HepG2 (cell line): ENCODE measurements around the gene MAP2K6.

Experiments
- CAMTA2 ChIP-seq: sonication (generic); formaldehyde crosslinking; IDR thresholded peaks from 2 replicates; pipeline ENCODE4 v1.4.0; 2020; ENCODE audit warnings: mild to moderate bottlenecking, missing genetic modification reagents, borderline replicate concordance
- CENPT ChIP-seq: sonication (generic); formaldehyde crosslinking; IDR thresholded peaks from 2 replicates; pipeline ENCODE4 v1.8.0; 2022; ENCODE audit warnings: low read depth, mild to moderate bottlenecking, moderate library complexity, missing genetic modification reagents
- CHCHD3 ChIP-seq: sonication (generic); formaldehyde crosslinking; IDR thresholded peaks from 2 replicates; pipeline ENCODE4 v1.8.0; 2022; ENCODE audit warnings: mild to moderate bottlenecking, missing genetic modification reagents, moderate library complexity
- ELF1 ChIP-seq: sonication (generic); formaldehyde crosslinking; IDR thresholded peaks from 2 replicates; pipeline ENCODE4 v1.4.0; 2020; ENCODE audit warnings: missing genetic modification reagents
- GABPA ChIP-seq, 2 experiments: IDR thresholded peaks; 2 replicates each; pipeline ENCODE4 v1.6.1; 2011 to 2016; ENCODE audit warnings: low read depth in 2 of 2, low read length in 1 of 2, missing biosample characterization in 1 of 2, missing genetic modification characterization in 1 of 2
- HDAC6 ChIP-seq: fragments of 200-600 bp; sonication (generic); IDR thresholded peaks from 2 replicates; pipeline ENCODE4 v1.7.0; 2017; ENCODE audit warnings: mild to moderate bottlenecking, antibody characterized with exemption, low read length, low read depth
- MAZ ChIP-seq, 2 experiments: sonication (generic) in 1 of 2; formaldehyde crosslinking in 1 of 2; IDR thresholded peaks; 2 replicates each; pipeline versions ENCODE4 v1.5.0 to v1.6.1; 2012 to 2020; ENCODE audit warnings: low read depth in 2 of 2, mild to moderate bottlenecking in 2 of 2, borderline replicate concordance in 1 of 2, improper control_type of control experiment in 1 of 2, low read length in 1 of 2, missing genetic modification reagents in 1 of 2, moderate library complexity in 1 of 2
- MYNN ChIP-seq: sonication (generic); formaldehyde crosslinking; IDR thresholded peaks from 2 replicates; pipeline ENCODE4 v1.4.0; 2020; ENCODE audit warnings: mild to moderate bottlenecking, low read depth, missing genetic modification reagents
- NFE2L2 ChIP-seq: fragments of 150-350 bp; IDR thresholded peaks from 2 replicates; pipeline ENCODE4 v1.6.1; 2014; ENCODE audit warnings: low read length
- ZNF274 ChIP-seq: sonication (generic); formaldehyde crosslinking; IDR thresholded peaks from 2 replicates; pipeline ENCODE4 v1.5.1; 2020; ENCODE audit warnings: mild to moderate bottlenecking, missing genetic modification reagents
- TF ChIP-seq, protein P1 (sequence below): sonication (generic); formaldehyde crosslinking; IDR thresholded peaks from 2 replicates; pipeline ENCODE4 v1.5.0; 2020; ENCODE audit warnings: mild to moderate bottlenecking, missing genetic modification reagents, moderate library complexity

DNA sequence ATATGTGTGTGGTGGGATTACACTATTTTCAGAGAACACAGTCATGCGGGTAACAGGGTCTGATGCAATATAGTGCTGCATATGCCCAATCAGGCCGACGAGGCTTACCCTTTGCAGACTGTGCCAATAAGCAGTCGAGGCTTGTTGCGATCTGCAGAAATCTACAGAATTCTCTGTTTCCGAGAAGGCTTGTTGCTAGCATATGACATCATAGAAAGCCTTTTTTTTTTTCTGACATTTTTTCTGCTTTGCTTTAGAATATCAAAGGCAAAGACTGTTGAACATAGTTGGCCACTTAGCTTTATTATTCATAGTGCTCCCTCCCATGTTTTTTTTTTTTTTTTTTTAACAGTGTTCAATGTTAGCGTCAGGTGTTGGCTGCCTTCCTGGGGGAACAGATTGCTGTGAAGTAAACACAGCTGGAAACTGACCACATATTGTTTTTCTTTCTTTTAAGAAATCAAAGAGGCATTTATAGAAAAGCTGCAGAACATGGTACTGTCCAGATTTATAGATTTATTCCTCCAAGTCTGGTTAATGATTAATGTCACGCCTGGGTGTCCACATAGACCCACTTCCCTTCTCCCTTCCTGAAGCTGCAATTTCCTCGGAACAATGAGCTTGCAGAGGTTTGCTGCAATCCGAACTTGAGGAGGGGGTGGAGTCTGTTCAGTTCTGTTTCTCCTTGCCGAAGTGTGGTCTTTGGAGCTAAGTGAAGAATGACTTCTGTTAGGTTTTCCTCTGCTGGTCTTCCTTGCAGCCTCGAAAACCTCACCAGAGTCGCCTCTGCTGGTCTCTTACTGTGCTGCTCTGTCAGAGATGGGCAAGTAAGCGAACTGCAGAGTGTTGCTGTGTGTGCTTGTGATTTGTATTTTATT, 87.3 kb downstream of the MAP2K6 start:
- no peak for TF ChIP-seq MYNN (CRISPR knock-in tag)
- TF ChIP-seq ELF1 (CRISPR knock-in tag) = 0 out of 2 replicates have a peak, but pooled peaks have one; percentile 22
- no peak for TF ChIP-seq CENPT (CRISPR knock-in tag)
- no peak for TF ChIP-seq CHCHD3
- TF ChIP-seq, protein P1, sequence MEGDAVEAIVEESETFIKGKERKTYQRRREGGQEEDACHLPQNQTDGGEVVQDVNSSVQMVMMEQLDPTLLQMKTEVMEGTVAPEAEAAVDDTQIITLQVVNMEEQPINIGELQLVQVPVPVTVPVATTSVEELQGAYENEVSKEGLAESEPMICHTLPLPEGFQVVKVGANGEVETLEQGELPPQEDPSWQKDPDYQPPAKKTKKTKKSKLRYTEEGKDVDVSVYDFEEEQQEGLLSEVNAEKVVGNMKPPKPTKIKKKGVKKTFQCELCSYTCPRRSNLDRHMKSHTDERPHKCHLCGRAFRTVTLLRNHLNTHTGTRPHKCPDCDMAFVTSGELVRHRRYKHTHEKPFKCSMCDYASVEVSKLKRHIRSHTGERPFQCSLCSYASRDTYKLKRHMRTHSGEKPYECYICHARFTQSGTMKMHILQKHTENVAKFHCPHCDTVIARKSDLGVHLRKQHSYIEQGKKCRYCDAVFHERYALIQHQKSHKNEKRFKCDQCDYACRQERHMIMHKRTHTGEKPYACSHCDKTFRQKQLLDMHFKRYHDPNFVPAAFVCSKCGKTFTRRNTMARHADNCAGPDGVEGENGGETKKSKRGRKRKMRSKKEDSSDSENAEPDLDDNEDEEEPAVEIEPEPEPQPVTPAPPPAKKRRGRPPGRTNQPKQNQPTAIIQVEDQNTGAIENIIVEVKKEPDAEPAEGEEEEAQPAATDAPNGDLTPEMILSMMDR (CRISPR knock-in tag) = no peak
- TF ChIP-seq NFE2L2 = no peak
- TF ChIP-seq ZNF274 (CRISPR knock-in tag) = no peak
- no peak for TF ChIP-seq CAMTA2 (CRISPR knock-in tag)
- no peak for TF ChIP-seq HDAC6
- no peak for TF ChIP-seq MAZ (IDR thresholded peaks at IDR 0.05; ENCODE audit: borderline replicate concordance, low read depth, low read length)
- no peak for TF ChIP-seq MAZ (CRISPR knock-in tag; IDR thresholded peaks at IDR 0.05; ENCODE audit: low read depth)
- TF ChIP-seq GABPA (IDR thresholded peaks at IDR 0.05; ENCODE audit: low read depth, low read length) = no peak
- TF ChIP-seq GABPA (CRISPR knock-in tag; IDR thresholded peaks at IDR 0.05; ENCODE audit: low read depth) = no peak
